GM12872 (cell line): ENCODE results near the gene COL6A3.

ENCODE experiments used
- TF ChIP-seq, protein P1 (sequence below): IDR thresholded peaks from 3 replicates; pipeline ENCODE4 v1.5.1; 2011; ENCODE audit warnings: low read depth, mild to moderate bottlenecking, low read length, moderate library complexity; ENCODE audit not compliant: insufficient read depth

Gene COL6A3

DNA sequence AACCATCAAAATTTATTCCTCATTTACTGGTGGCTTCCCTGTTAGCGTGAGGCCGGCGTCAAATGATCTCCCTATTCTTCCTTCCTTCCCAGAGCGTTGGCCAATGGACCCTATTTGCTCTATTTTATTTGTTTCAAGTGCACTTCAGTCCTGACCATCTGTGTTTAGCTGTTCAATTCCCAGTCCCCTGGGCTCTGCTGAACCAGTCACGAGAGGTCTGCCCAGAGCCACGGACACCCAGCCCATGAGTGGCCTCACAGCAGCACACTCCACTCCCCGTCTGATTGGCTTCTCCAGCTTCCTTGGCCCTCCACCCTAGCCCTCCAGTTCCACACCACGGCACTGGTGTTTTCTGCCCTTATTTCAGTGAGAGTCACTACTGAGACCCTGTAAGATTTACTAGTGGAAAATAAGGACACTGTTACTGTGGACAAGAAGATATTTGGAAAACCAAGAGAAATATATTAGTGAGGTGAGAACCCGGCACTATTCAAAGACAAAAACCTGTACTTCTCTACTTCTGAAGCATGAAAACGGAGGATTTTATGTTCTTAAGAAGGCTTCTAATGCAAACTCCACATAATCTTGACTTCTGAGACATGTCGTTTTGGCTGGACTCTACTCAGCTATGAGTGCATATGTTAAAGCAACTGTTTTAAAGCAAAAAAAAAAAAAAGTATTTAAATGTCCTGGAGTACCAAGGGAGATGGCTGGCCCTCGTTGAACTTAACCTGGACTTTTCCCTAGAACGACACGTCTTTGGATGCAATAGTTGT is 86.6 kb downstream of the COL6A3 start:
- TF ChIP-seq, protein P1, sequence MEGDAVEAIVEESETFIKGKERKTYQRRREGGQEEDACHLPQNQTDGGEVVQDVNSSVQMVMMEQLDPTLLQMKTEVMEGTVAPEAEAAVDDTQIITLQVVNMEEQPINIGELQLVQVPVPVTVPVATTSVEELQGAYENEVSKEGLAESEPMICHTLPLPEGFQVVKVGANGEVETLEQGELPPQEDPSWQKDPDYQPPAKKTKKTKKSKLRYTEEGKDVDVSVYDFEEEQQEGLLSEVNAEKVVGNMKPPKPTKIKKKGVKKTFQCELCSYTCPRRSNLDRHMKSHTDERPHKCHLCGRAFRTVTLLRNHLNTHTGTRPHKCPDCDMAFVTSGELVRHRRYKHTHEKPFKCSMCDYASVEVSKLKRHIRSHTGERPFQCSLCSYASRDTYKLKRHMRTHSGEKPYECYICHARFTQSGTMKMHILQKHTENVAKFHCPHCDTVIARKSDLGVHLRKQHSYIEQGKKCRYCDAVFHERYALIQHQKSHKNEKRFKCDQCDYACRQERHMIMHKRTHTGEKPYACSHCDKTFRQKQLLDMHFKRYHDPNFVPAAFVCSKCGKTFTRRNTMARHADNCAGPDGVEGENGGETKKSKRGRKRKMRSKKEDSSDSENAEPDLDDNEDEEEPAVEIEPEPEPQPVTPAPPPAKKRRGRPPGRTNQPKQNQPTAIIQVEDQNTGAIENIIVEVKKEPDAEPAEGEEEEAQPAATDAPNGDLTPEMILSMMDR = no peak

DNA sequence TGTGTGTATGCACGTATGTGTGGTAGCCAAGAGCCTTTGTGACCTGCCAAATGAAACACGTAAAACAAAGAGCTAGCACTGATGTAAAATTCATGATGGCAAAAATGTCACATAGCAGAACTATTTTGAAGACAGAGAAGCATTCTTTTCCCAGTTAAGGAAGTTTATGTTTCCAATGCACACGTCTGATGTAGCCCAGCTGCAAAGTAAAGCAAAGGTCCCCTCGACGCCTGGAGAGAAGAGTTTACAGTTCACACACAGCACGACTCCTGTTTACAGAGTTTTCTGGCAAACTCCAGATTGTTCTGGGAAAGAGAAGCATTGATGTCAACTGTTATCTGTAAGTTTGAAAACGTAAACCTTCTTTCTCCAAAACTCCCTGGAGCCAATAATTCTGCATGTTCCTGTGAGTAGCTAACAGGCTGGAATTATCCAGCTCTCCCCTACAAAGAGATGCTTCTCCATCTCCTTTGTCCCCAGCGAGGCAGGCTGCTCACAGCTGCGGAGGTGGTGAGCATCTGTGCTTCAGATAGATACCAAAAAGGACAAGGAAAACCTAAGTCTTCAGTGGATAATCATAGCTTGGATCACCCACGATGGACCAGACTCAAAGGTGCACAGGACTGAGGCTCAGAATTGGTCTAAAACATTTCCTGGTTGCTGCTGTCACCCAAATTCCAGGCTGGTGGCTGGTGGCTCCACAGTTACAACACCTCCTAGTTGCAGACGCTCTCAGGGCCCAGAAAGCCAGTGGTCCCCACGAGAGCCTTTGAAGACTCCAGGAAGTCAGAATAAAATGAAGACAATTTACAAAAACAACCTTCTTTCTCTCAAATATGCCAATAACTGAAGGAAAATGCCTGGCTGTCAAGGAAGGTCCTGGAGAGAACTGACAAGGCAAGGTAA is 87.4 kb downstream of the COL6A3 start:
- TF ChIP-seq, protein P1 = no peak

DNA sequence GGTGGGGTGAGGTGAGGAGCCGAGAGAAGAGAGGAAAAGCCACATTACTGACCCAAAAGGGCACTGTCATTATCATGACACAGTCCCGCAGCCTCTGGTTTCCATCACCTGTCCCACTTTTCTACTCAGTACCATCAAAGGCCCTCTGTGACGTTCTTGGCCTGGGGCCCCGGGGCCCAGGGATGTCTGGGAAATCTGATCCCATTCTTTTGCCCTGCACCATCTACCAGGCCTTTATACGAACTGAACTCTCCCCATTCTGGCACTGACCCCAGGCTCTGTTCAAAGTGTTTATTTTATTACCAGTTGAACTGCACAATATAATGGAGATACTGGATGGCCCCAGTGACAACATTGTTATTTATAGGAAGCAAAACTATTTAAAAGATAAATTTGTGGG is 89.1 kb downstream of the COL6A3 start:
- TF ChIP-seq, protein P1 = no peak

DNA sequence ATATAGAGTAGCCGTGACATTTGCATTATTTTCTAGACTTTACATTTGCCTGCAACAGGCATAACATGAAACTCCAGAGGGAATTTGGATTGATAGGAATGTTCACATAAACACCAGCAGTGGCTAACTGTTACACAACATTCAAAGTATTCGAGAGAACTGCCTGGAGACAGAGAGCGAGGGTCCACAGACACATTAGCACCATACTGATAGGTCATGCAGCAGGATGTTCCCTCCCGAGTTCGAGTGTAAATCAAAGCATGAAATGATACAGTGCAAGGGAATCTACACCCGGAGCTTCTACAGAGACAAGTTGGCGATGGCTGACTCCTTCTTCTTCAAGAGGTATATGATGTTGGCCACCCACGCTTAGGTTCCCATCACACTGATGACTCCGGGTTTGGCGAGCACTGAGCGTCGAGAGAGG is 89.5 kb downstream of the COL6A3 start:
- TF ChIP-seq, protein P1 = no peak

DNA sequence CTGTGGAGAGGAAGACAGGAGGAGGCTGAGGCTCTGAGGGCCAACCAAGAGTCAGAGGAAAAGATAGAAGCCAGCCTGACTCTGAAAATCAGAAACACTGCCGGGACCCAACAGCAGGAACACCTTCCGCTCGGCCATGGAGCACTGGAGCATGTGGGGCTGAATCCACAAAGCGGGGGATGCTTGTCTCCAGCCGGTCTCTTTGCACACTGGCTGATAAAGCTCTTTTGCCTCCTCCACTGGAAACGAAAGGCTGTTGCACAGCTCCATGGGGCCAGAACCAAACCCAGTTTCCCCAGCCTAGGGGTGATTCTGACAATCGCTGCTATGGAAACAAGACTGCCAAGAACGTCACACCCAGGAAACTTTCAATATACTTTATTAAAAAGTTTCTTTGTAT is 90.3 kb downstream of the COL6A3 start:
- TF ChIP-seq, protein P1 = no peak

DNA sequence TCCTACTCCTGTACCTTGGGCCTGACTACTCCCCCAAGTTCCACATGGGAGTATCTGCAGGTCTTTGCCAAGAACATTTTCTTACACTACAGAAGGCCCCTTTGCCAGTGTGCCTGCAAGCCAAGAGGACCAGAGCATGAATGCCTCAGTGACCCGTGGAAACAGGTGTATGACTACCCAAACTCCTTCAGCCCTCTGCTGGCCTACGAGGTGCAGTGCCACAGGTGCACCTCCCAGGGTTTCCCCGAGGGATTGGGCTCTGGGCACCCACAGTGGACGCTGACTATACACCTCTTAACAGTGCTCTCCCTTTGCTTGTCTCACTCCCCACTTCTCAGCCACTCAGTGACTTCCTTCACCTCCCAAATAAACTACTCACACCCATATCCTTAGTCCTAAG is 91.4 kb downstream of the COL6A3 start:
- TF ChIP-seq, protein P1 = peak; percentile 60

DNA sequence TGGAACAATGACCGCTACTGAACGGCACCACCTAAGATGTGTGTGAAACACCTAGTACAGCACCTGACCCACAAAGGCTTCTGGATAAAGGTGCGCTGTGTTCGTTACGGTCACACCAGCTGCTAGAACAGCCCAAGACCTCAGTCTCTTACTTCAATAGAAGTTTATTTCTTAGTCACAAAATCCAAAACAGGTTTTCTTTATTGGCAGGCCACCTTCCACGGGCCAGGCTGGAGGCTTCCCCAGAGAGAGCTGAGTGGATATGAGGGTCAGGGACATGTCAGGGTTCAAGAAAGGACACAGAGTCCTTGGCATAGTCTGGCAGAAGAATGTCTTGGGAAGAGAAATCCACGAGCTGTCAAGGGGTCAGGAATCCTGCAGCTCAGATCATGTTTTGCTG is 92.2 kb downstream of the COL6A3 start:
- TF ChIP-seq, protein P1 = no peak
